ENCODE data around the gene CPED1.
A peak's percentile ranks its signal among the peaks of the same experiment; 100 is the strongest.
"Not testable (repeated sequence)": the region's sequence is repeated elsewhere in the genome, so short reads cannot be mapped to it uniquely, and the experiment has no call there.

Gene CPED1

GRCh38 chr7:121178452-121178851, 189.9 kb downstream of the CPED1 start:
- no peak for DNase-seq (ENCODE audit: low read depth)
- TF ChIP-seq CTCF (conservative IDR thresholded peaks at IDR 0.05; ENCODE audit: low read depth, low read length), result no peak
- H3K4me3 ChIP-seq (ENCODE audit: low read depth, low read length), result no peak overlapping the region

GRCh38 chr7:121178869-121179497, 190.5 kb downstream of the CPED1 start:
- no peak for TF ChIP-seq CTCF (conservative IDR thresholded peaks at IDR 0.05; ENCODE audit: low read depth, low read length)
- DNase-seq (ENCODE audit: low read depth), result no peak

GRCh38 chr7:121180436-121181063, 192.0 kb downstream of the CPED1 start:
- H3K4me3 ChIP-seq (ENCODE audit: low read depth, low read length), result no peak overlapping the region
- DNase-seq (ENCODE audit: low read depth), result no peak
- TF ChIP-seq CTCF (conservative IDR thresholded peaks at IDR 0.05; ENCODE audit: low read depth, low read length), result no peak

More at GRCh38 chr7:121178869-121179497, 190.5 kb downstream of the CPED1 start:
- no peak overlapping the region for H3K4me3 ChIP-seq (ENCODE audit: low read depth, low read length)

GRCh38 chr7:121181357-121181756, 192.8 kb downstream of the CPED1 start:
- no peak for DNase-seq (ENCODE audit: low read depth)
- TF ChIP-seq CTCF (conservative IDR thresholded peaks at IDR 0.05; ENCODE audit: low read depth, low read length), result no peak
- H3K4me3 ChIP-seq (ENCODE audit: low read depth, low read length), result no peak overlapping the region

GRCh38 chr7:121182281-121182680, 193.8 kb downstream of the CPED1 start:
- no peak for TF ChIP-seq CTCF (conservative IDR thresholded peaks at IDR 0.05; ENCODE audit: low read depth, low read length)
- DNase-seq (ENCODE audit: low read depth), result no peak
- H3K4me3 ChIP-seq (ENCODE audit: low read depth, low read length), result no peak overlapping the region

GRCh38 chr7:121182902-121183301, 194.4 kb downstream of the CPED1 start:
- TF ChIP-seq CTCF (conservative IDR thresholded peaks at IDR 0.05; ENCODE audit: low read depth, low read length), result no peak
- DNase-seq (ENCODE audit: low read depth), result peak; percentile 31
- no peak overlapping the region for H3K4me3 ChIP-seq (ENCODE audit: low read depth, low read length)

- DNase-seq (ENCODE audit: low read depth); H3K4me3 ChIP-seq (ENCODE audit: low read depth, low read length): not testable (repeated sequence)
Observed at GRCh38 chr7:121183883-121184282, 195.4 kb downstream of the CPED1 start.
